CD14-positive monocyte (primary cell): Measurements from ENCODE around the gene OR2V1. TPM values are rescaled to one million over a fixed set of nuclear protein-coding genes. Genes with fewer than 3 reads are reported as not detected.
A peak's percentile ranks its signal among the peaks of the same experiment; 100 is the strongest.

Experiments
- DNase-seq, 3 donors: peaks; one replicate each; pipeline ENCODE4 v3.0.0-alpha.2; 2011 to 2022
- H2AFZ ChIP-seq: 2 replicates; pipeline ENCODE4 v1.6.0; 2012; ENCODE audit warnings: mild to moderate bottlenecking, low read depth, low read length, inconsistent platforms; ENCODE audit not compliant: insufficient read depth, poor library complexity, severe bottlenecking
- H3K27ac ChIP-seq, 2 donors: 1 replicate in 1 of 2; 2 replicates in 1 of 2; pipeline ENCODE4 v1.5.1; 2012 to 2013; ENCODE audit warnings: low read length in 2 of 2, control low read depth in 1 of 2, inconsistent platforms in 1 of 2, low read depth in 1 of 2, mild to moderate bottlenecking in 1 of 2
- H3K27me3 ChIP-seq, 2 donors: one replicate each; pipeline versions ENCODE4 v1.6.0 to v1.6.1; 2011 to 2013; ENCODE audit warnings: low read length in 2 of 2; ENCODE audit not compliant: control insufficient read depth in 2 of 2, insufficient read depth in 2 of 2
- H3K36me3 ChIP-seq, 2 donors: replicated peaks in 1 of 2; 1 replicate in 1 of 2; 2 replicates in 1 of 2; pipeline versions ENCODE4 v1.5.1 to v1.6.1; 2012 to 2013; ENCODE audit warnings: low read length in 2 of 2, control low read depth in 1 of 2, inconsistent platforms in 1 of 2, mild to moderate bottlenecking in 1 of 2; ENCODE audit not compliant: insufficient read depth in 2 of 2, control insufficient read depth in 1 of 2
- H3K4me1 ChIP-seq, 2 donors: 1 replicate in 1 of 2; 2 replicates in 1 of 2; pipeline versions ENCODE4 v1.5.1 to v1.6.1; 2012 to 2013; ENCODE audit warnings: low read length in 2 of 2, control low read depth in 1 of 2, inconsistent platforms in 1 of 2, mild to moderate bottlenecking in 1 of 2, moderate library complexity in 1 of 2; ENCODE audit not compliant: insufficient read depth in 2 of 2, control insufficient read depth in 1 of 2
- H3K4me2 ChIP-seq: replicated peaks from 2 replicates; pipeline ENCODE3; 2012; ENCODE audit warnings: low read length, moderate library complexity, mild to moderate bottlenecking; ENCODE audit not compliant: poor library complexity, severe bottlenecking; ENCODE audit errors: extremely low read depth
- H3K4me3 ChIP-seq, 3 experiments: fragments of 200-600 bp in 1 of 3; sonication (generic) in 1 of 3; replicated peaks in 1 of 3; 1 replicate in 2 of 3; 2 replicates in 1 of 3; pipeline ENCODE4 v1.5.1; 2011 to 2013; ENCODE audit warnings: low read length in 3 of 3, mild to moderate bottlenecking in 3 of 3, control low read depth in 2 of 3, low read depth in 2 of 3, inconsistent platforms in 1 of 3, moderate library complexity in 1 of 3
- H3K79me2 ChIP-seq: 2 replicates; pipeline ENCODE4 v1.6.0; 2012; ENCODE audit warnings: mild to moderate bottlenecking, control low read depth, inconsistent platforms, low read length, moderate library complexity; ENCODE audit not compliant: insufficient read depth
- H3K9ac ChIP-seq: 2 replicates; pipeline ENCODE4 v1.6.0; 2017; ENCODE audit warnings: low read length, mild to moderate bottlenecking; ENCODE audit not compliant: insufficient read depth, poor library complexity, severe bottlenecking
- H3K9me3 ChIP-seq, 2 donors: replicated peaks in 1 of 2; 1 replicate in 1 of 2; 2 replicates in 1 of 2; pipeline versions ENCODE4 v1.5.1 to v1.6.1; 2012 to 2013; ENCODE audit warnings: low read length in 2 of 2, control low read depth in 1 of 2; ENCODE audit not compliant: control insufficient read depth in 1 of 2, insufficient read depth in 1 of 2
- H4K20me1 ChIP-seq: 2 replicates; pipeline ENCODE4 v1.6.0; 2012; ENCODE audit warnings: mild to moderate bottlenecking, low read length, control low read depth, moderate library complexity; ENCODE audit not compliant: insufficient read depth
- H3K27ac Mint-ChIP-seq, 7 donors: one replicate each; pipeline ENCODE4 v1.8.0; 2020; ENCODE audit warnings: mild to moderate bottlenecking in 7 of 7, mixed read lengths in 7 of 7, moderate library complexity in 6 of 7, inconsistent platforms in 2 of 7
- H3K27me3 Mint-ChIP-seq, 3 donors: one replicate each; pipeline ENCODE4 v1.8.0; 2021 to 2022; ENCODE audit warnings: low read depth in 3 of 3, mild to moderate bottlenecking in 3 of 3, mixed read lengths in 3 of 3, moderate library complexity in 3 of 3, inconsistent platforms in 1 of 3
- H3K36me3 Mint-ChIP-seq, 2 donors: one replicate each; pipeline ENCODE4 v1.8.0; 2020; ENCODE audit warnings: mixed read lengths in 2 of 2, inconsistent platforms in 1 of 2, mild to moderate bottlenecking in 1 of 2
- H3K4me1 Mint-ChIP-seq: one replicate; pipeline ENCODE4 v1.8.0; 2020; ENCODE audit warnings: mild to moderate bottlenecking, mixed read lengths
- H3K4me3 Mint-ChIP-seq, 2 donors: one replicate each; pipeline ENCODE4 v1.8.0; 2020; ENCODE audit warnings: mild to moderate bottlenecking in 2 of 2, mixed read lengths in 2 of 2, moderate library complexity in 1 of 2
- H3K9me3 Mint-ChIP-seq, 7 donors: one replicate each; pipeline ENCODE4 v1.8.0; 2020 to 2022; ENCODE audit warnings: mixed read lengths in 7 of 7, mild to moderate bottlenecking in 6 of 7, moderate library complexity in 6 of 7, inconsistent platforms in 2 of 7
- CTCF ChIP-seq: fragments of 200-600 bp; IDR thresholded peaks from one replicate; pipeline ENCODE4 v1.8.0; 2022; ENCODE audit warnings: antibody characterized with exemption, mild to moderate bottlenecking
- WGBS: methylation state at CpG from one replicate; pipeline ENCODE4 v1.1.5; 2013; ENCODE audit warnings: missing lambda C conversion rate; ENCODE audit not compliant: insufficient coverage; 5-methylcytosine and 5-hydroxymethylcytosine counted together
- intact Hi-C, 2 donors: fragments of 100-400 bp; cut with micrococcal nuclease; formaldehyde crosslinking; loops; one replicate each; pipeline versions ENCODE4 v1.15.0 to v1.15.1; 2023
- polyA plus RNA-seq, 3 donors: library from polyadenylated mRNA; depleted of rRNA in 1 of 3; unstranded in 2 of 3; stranded (reverse) in 1 of 3; fragments of 300-500 nt in 2 of 3; fragments of >200 nt in 1 of 3; fragmentation: Illumina TruSeq in 2 of 3; gene quantifications; 1 replicate in 2 of 3; 2 replicates in 1 of 3; pipeline ENCODE4 v1.2.3, GENCODE V29; 2012 to 2021

The OR2V1 gene
- polyA plus RNA-seq, 3 donors, result not detected

- no peak for TF ChIP-seq CTCF
- DNase-seq, result no peak
- Histone ChIP-seq H2AFZ (no peak overlapping the region), H3K4me3 (no peak overlapping the region), H3K9me3 (peaks cover 0 to 28% of the 10 kb centered on the region in 2 donors), H3K79me2 (no peaks in the 10 kb centered on the region), H4K20me1 (no peaks in the 10 kb centered on the region), H3K4me1 (peaks cover 15 to 24% of the 10 kb centered on the region in 2 donors), H3K27me3 (peaks cover 58 to 93% of the 10 kb centered on the region in 2 donors), H3K4me2 (no peak overlapping the region), H3K27ac (no peak overlapping the region), H3K9ac (no peak overlapping the region), H3K36me3 (no peaks in the 10 kb centered on the region)
- Mint-ChIP-seq H3K36me3 (peaks cover 4 to 14% of the 10 kb centered on the region in 2 donors), H3K4me1 (peaks cover 32% of the 10 kb centered on the region), H3K4me3 (peak overlapping the region in 1 of 2 donors; percentile 81), H3K9me3 (peaks cover 6 to 36% (median 16%) of the 10 kb centered on the region in 7 donors), H3K27me3 (peaks cover 89 to 97% (median 94%) of the 10 kb centered on the region in 3 donors), H3K27ac (no peak overlapping the region)
- WGBS, result 32% methylated on average over 4 of the region's 14 CpGs
- intact Hi-C loops, result no loop called here
Observed at GRCh38 chr5:181168595-181169118, 37.7 kb upstream of the OR2V1 start.

- peaks cover 87 to 96% (median 89%) of the 10 kb centered on the region in 3 donors for H3K27me3 Mint-ChIP-seq
Observed at GRCh38 chr5:181167814-181168488, 37.0 kb upstream of the OR2V1 start.

More at GRCh38 chr5:181167814-181168488, 37.0 kb upstream of the OR2V1 start:
- DNase-seq, result no peak
- no peak overlapping the region for H3K27ac ChIP-seq
- intact Hi-C loops, result no loop called here
- no peak overlapping the region for H2AFZ ChIP-seq
- peak; percentile 55 for TF ChIP-seq CTCF
- peaks cover 57 to 94% of the 10 kb centered on the region in 2 donors for H3K27me3 ChIP-seq
- H3K36me3 ChIP-seq, result no peaks in the 10 kb centered on the region
- H3K4me3 ChIP-seq, result no peak overlapping the region
- WGBS, result 7% methylated on average over 9 of the region's 11 CpGs
- peaks cover 0 to 27% of the 10 kb centered on the region in 2 donors for H3K9me3 ChIP-seq
- no peaks in the 10 kb centered on the region for H4K20me1 ChIP-seq
- H3K4me1 Mint-ChIP-seq, result peaks cover 30% of the 10 kb centered on the region
- no peak overlapping the region for H3K9ac ChIP-seq
- H3K79me2 ChIP-seq, result no peaks in the 10 kb centered on the region
- peak overlapping the region in 1 of 2 donors; percentile 81 for H3K4me3 Mint-ChIP-seq
- H3K36me3 Mint-ChIP-seq, result peaks cover 4 to 12% of the 10 kb centered on the region in 2 donors
- peaks cover 12 to 20% of the 10 kb centered on the region in 2 donors for H3K4me1 ChIP-seq
- H3K27ac Mint-ChIP-seq, result no peak overlapping the region
- no peak overlapping the region for H3K4me2 ChIP-seq
- peaks cover 7 to 33% (median 14%) of the 10 kb centered on the region in 7 donors for H3K9me3 Mint-ChIP-seq
